ENCODE measurements around the gene PROM2. TPM values are rescaled to one million over a fixed set of nuclear protein-coding genes. Genes with fewer than 3 reads are reported as not detected.

PROM2 gene
- total and polyA plus RNA-seq, 2 experiments from 2014 or later: 2.1 to 2.2 TPM

DNA sequence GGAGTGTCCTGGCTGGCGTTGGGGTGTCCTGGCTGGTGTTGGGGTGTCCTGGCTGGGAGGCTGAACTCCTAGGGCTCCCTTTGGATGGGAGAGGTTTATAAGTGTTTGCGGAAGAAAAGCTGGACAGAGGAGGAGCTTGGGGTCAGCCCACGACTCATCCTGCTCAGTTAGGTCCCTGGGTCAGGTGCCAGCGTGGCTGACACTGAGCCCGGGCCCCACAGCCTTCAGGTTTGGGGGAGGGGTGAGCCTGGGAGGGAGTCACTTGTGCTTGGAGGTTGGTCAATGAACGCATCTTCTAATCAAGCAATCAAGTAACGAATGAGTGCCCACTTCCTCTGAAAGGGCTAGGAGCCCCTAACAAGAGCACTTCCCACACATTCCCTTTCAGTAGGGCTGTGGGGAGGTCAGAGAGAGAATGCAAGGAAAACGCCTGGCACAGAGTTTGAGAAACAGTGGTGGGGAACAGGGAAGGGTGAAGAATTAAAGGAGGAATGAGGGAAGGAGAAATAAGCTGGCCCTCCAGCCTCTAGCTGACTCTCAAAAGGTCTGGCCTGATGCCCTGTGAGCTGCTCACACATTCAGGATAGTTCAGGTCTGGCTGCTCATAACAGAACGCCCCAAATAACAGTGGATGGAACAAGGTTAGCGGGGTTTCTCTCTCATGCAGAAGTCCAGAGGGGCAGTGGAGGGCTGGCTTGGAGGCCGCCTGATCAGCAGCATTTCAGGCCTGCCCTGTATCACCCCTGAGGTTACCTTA, 23.6 kb downstream of the PROM2 start (continued):
- TF ChIP-seq, protein P1, sequence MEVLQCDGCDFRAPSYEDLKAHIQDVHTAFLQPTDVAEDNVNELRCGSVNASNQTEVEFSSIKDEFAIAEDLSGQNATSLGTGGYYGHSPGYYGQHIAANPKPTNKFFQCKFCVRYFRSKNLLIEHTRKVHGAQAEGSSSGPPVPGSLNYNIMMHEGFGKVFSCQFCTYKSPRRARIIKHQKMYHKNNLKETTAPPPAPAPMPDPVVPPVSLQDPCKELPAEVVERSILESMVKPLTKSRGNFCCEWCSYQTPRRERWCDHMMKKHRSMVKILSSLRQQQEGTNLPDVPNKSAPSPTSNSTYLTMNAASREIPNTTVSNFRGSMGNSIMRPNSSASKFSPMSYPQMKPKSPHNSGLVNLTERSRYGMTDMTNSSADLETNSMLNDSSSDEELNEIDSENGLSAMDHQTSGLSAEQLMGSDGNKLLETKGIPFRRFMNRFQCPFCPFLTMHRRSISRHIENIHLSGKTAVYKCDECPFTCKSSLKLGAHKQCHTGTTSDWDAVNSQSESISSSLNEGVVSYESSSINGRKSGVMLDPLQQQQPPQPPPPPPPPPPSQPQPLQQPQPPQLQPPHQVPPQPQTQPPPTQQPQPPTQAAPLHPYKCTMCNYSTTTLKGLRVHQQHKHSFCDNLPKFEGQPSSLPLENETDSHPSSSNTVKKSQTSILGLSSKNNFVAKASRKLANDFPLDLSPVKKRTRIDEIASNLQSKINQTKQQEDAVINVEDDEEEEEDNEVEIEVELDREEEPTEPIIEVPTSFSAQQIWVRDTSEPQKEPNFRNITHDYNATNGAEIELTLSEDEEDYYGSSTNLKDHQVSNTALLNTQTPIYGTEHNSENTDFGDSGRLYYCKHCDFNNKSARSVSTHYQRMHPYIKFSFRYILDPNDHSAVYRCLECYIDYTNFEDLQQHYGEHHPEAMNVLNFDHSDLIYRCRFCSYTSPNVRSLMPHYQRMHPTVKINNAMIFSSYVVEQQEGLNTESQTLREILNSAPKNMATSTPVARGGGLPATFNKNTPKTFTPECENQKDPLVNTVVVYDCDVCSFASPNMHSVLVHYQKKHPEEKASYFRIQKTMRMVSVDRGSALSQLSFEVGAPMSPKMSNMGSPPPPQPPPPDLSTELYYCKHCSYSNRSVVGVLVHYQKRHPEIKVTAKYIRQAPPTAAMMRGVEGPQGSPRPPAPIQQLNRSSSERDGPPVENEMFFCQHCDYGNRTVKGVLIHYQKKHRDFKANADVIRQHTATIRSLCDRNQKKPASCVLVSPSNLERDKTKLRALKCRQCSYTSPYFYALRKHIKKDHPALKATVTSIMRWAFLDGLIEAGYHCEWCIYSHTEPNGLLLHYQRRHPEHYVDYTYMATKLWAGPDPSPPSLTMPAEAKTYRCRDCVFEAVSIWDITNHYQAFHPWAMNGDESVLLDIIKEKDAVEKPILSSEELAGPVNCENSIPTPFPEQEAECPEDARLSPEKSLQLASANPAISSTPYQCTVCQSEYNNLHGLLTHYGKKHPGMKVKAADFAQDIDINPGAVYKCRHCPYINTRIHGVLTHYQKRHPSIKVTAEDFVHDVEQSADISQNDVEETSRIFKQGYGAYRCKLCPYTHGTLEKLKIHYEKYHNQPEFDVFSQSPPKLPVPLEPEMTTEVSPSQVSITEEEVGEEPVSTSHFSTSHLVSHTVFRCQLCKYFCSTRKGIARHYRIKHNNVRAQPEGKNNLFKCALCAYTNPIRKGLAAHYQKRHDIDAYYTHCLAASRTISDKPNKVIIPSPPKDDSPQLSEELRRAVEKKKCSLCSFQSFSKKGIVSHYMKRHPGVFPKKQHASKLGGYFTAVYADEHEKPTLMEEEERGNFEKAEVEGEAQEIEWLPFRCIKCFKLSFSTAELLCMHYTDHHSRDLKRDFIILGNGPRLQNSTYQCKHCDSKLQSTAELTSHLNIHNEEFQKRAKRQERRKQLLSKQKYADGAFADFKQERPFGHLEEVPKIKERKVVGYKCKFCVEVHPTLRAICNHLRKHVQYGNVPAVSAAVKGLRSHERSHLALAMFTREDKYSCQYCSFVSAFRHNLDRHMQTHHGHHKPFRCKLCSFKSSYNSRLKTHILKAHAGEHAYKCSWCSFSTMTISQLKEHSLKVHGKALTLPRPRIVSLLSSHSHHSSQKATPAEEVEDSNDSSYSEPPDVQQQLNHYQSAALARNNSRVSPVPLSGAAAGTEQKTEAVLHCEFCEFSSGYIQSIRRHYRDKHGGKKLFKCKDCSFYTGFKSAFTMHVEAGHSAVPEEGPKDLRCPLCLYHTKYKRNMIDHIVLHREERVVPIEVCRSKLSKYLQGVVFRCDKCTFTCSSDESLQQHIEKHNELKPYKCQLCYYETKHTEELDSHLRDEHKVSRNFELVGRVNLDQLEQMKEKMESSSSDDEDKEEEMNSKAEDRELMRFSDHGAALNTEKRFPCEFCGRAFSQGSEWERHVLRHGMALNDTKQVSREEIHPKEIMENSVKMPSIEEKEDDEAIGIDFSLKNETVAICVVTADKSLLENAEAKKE (CRISPR knock-in tag; IDR thresholded peaks at IDR 0.05): no peak
- no peak for TF ChIP-seq EZH2 (IDR thresholded peaks at IDR 0.05; ENCODE audit: low read depth, unreplicated experiment)

DNA sequence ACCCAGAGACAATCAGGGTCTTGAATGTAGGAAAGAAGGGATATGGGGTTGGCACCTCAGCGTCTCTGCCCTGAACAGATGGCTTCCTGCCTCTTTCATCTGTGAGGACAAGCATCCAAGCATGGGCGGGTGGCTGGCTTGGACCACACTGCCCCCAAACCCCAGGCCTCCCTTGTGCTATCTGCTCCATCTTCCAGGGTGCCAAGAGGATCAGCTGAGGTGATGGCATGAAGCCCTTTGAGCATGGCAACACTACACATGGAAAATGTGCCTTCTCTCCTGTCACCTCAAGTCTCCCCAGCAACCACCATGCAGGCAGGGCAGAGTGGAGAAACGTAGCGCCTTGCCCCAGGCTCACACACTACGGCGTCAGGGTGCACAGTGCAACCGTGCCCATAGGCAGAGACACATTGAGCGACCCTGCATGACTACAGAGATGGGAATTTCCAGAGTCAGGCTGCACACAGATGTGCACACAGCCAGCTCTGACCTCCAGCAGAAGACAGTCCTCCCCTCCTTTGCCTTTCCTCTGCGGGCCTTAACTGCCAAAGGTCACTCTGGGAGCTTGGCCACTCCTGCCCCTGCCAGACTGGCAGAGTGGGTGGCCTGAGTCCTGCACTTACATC, 24.4 kb downstream of the PROM2 start:
- Histone ChIP-seq H3K36me3 (ENCODE audit: insufficient read depth) (no peaks in the 10 kb centered on the region), H4K20me1 (replicated peaks; ENCODE audit: insufficient read depth) (no peaks in the 10 kb centered on the region), H3K4me1 (ENCODE audit: insufficient read depth) (peaks cover 12% of the 10 kb centered on the region; the same call in 1 of the 2 replicates), H3K27me3 (ENCODE audit: insufficient read depth) (no peaks in the 10 kb centered on the region), H3K4me3 (no peak overlapping the region), H3K27ac (ENCODE audit: low read depth) (no peak overlapping the region), H3K9me2 (ENCODE audit: insufficient read depth) (no peaks in the 10 kb centered on the region), H2AFZ (no peak overlapping the region), H3F3A (replicated peaks; ENCODE audit: low read depth) (no peaks in the 10 kb centered on the region), H3K4me2 (no peak overlapping the region), H3K79me2 (replicated peaks; ENCODE audit: insufficient read depth) (no peaks in the 10 kb centered on the region)
- peaks cover 12% of the 10 kb centered on the region for H3K27me3 Mint-ChIP-seq (ENCODE audit: insufficient read depth, low read depth, poor library complexity)
- H3K9me3 Mint-ChIP-seq: no peaks in the 10 kb centered on the region
- ATAC-seq (no peak), DNase-seq (ENCODE audit: low spot score) (no peak)
- H3K36me3 Mint-ChIP-seq (ENCODE audit: low read depth): no peaks in the 10 kb centered on the region
- TF ChIP-seq, protein P2, sequence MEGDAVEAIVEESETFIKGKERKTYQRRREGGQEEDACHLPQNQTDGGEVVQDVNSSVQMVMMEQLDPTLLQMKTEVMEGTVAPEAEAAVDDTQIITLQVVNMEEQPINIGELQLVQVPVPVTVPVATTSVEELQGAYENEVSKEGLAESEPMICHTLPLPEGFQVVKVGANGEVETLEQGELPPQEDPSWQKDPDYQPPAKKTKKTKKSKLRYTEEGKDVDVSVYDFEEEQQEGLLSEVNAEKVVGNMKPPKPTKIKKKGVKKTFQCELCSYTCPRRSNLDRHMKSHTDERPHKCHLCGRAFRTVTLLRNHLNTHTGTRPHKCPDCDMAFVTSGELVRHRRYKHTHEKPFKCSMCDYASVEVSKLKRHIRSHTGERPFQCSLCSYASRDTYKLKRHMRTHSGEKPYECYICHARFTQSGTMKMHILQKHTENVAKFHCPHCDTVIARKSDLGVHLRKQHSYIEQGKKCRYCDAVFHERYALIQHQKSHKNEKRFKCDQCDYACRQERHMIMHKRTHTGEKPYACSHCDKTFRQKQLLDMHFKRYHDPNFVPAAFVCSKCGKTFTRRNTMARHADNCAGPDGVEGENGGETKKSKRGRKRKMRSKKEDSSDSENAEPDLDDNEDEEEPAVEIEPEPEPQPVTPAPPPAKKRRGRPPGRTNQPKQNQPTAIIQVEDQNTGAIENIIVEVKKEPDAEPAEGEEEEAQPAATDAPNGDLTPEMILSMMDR (conservative IDR thresholded peaks at IDR 0.05; ENCODE audit: low read depth in 2 of 2): no peak
- TF ChIP-seq POLR2AphosphoS5 (IDR thresholded peaks at IDR 0.05; ENCODE audit: low read depth) (no peak), NANOG (IDR thresholded peaks at IDR 0.05; ENCODE audit: borderline replicate concordance) (no peak), ZNF114 (CRISPR knock-in tag; IDR thresholded peaks at IDR 0.05) (no peak), JUNB (IDR thresholded peaks at IDR 0.05; ENCODE audit: unreplicated experiment) (no peak), ZNF331 (CRISPR knock-in tag; IDR thresholded peaks at IDR 0.05; ENCODE audit: low read depth) (no peak), EZH2 (IDR thresholded peaks at IDR 0.05; ENCODE audit: low read depth, unreplicated experiment) (no peak)
- TF ChIP-seq, protein P3, sequence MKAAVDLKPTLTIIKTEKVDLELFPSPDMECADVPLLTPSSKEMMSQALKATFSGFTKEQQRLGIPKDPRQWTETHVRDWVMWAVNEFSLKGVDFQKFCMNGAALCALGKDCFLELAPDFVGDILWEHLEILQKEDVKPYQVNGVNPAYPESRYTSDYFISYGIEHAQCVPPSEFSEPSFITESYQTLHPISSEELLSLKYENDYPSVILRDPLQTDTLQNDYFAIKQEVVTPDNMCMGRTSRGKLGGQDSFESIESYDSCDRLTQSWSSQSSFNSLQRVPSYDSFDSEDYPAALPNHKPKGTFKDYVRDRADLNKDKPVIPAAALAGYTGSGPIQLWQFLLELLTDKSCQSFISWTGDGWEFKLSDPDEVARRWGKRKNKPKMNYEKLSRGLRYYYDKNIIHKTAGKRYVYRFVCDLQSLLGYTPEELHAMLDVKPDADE (IDR thresholded peaks at IDR 0.05): no peak
- TF ChIP-seq, protein P4, sequence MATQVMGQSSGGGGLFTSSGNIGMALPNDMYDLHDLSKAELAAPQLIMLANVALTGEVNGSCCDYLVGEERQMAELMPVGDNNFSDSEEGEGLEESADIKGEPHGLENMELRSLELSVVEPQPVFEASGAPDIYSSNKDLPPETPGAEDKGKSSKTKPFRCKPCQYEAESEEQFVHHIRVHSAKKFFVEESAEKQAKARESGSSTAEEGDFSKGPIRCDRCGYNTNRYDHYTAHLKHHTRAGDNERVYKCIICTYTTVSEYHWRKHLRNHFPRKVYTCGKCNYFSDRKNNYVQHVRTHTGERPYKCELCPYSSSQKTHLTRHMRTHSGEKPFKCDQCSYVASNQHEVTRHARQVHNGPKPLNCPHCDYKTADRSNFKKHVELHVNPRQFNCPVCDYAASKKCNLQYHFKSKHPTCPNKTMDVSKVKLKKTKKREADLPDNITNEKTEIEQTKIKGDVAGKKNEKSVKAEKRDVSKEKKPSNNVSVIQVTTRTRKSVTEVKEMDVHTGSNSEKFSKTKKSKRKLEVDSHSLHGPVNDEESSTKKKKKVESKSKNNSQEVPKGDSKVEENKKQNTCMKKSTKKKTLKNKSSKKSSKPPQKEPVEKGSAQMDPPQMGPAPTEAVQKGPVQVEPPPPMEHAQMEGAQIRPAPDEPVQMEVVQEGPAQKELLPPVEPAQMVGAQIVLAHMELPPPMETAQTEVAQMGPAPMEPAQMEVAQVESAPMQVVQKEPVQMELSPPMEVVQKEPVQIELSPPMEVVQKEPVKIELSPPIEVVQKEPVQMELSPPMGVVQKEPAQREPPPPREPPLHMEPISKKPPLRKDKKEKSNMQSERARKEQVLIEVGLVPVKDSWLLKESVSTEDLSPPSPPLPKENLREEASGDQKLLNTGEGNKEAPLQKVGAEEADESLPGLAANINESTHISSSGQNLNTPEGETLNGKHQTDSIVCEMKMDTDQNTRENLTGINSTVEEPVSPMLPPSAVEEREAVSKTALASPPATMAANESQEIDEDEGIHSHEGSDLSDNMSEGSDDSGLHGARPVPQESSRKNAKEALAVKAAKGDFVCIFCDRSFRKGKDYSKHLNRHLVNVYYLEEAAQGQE (IDR thresholded peaks at IDR 0.05; ENCODE audit: unreplicated experiment): no peak
- peaks cover 21% of the 10 kb centered on the region for H3K4me1 Mint-ChIP-seq
- H3K27ac Mint-ChIP-seq: no peak overlapping the region
- H3K4me3 Mint-ChIP-seq: no peak overlapping the region

Measured in GM23338 (cell line).